ENCODE results near the gene PNMA8C. TPM values are rescaled to one million over a fixed set of nuclear protein-coding genes. Genes with fewer than 3 reads are reported as not detected.
A peak's percentile ranks its signal among the peaks of the same experiment; 100 is the strongest.
"Not testable (repeated sequence)": the region's sequence is repeated elsewhere in the genome, so short reads cannot be mapped to it uniquely, and the experiment has no call there.

Gene PNMA8C
- polyA plus RNA-seq, 2 of the 4 experiments (the other 2 are of a cell fraction): 0.01 TPM; not detected in 1

DNA sequence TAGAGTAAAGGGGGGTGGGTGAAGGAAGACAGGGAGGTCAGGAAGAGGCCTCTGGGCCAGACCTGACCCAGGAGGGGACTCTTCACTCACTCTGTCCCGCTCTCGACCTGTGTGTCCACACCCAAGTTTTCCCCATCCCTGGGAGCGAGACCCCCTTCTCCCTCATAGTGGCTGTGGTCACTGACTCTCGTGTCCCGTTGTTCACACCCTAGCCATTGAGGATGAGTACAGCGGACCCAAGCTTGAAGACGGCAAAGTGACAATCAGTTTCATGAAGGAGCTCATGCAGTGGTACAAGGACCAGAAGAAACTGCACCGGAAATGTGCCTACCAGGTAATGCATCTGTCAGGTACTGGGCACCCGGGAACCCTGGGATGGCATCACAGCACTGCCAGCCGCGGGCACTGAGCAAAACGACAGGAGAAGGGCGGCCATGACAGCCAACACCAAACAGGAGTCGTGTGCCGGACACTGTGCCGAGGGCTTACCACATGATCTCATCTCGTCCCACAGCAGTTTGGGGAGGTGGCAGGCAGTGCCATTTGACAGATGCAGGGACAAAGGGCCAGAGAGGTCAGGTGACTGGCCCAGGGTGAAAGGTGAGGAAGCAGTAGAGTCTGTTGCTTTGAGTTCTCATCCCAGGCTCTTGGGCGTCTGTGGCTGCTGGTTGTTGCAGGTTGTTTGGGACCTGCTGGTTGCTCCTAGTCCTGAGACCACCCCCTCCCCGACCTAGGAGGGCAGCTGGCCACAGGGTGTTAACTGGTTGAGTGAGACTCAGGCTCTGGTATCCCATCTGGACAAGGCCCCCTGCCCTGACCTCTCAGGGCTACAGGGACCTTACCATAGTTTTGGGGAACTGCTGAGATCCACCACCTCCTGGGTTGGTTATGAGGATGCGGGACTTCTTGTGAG, 52.2 kb downstream of the PNMA8C start (continued):
- TF ChIP-seq JUN (IDR thresholded peaks at IDR 0.05): no peak
- TF ChIP-seq, protein P1, sequence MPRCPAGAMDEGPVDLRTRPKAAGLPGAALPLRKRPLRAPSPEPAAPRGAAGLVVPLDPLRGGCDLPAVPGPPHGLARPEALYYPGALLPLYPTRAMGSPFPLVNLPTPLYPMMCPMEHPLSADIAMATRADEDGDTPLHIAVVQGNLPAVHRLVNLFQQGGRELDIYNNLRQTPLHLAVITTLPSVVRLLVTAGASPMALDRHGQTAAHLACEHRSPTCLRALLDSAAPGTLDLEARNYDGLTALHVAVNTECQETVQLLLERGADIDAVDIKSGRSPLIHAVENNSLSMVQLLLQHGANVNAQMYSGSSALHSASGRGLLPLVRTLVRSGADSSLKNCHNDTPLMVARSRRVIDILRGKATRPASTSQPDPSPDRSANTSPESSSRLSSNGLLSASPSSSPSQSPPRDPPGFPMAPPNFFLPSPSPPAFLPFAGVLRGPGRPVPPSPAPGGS (IDR thresholded peaks at IDR 0.05): no peak
- no peak for TF ChIP-seq SMC3 (IDR thresholded peaks at IDR 0.05)
- no peak for TF ChIP-seq HEYL (CRISPR knock-in tag; IDR thresholded peaks at IDR 0.05)
- TF ChIP-seq PHF8 (IDR thresholded peaks at IDR 0.05; ENCODE audit: borderline replicate concordance, low read depth): no peak

DNA sequence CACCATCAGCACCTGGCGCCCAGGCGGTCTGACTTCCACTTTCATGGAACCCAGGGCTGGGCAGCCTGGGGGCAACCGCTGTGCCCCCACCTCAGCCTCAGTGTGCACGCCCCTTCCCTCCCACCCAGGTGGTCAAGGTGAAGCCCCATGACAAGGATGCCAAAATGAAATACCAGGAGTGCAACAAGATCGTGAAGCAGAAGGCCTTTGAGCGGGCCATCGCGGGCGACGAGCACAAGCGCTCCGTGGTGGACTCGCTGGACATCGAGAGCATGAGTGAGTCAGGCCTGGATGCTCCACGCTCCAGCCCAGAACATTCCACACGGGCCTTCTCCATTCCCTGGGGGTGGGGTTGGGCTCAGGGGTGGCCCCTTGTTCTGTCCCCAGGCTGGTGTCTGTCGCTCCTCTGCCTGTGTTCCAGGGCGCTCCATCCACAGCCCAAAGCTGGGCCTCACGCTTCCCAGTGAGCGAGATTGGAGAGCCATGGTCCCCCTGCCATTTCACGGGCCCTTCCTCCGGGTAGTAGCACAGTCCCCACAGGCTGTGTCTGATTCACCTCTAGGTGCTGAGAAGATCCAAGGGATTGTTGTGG, 53.2 kb downstream of the PNMA8C start:
- 94% methylated on average over 22 of the region's 22 CpGs for WGBS (ENCODE audit: missing lambda C conversion rate)
- H3K9me3 ChIP-seq; ATAC-seq; H3K4me2 ChIP-seq; FAIRE-seq; DNase-seq (ENCODE audit: low read depth in 1 of 2, low spot score in 1 of 2); H3K4me3 ChIP-seq; POLR2A ChIA-PET: not testable (repeated sequence)
- peak overlapping the region in 1 of 2 experiments; percentile 90; a peak in 2 of 6 replicates for H3K27ac ChIP-seq
- CTCF ChIA-PET: interaction anchor here (1.2 to 30.8 kb wide), 4 partner anchors 11 to 113 kb away, joined by 4 to 501 read pairs (median 68); no protein-coding TSS in a partner anchor
- peaks cover 49% of the 10 kb centered on the region for H3K4me1 ChIP-seq

Other genes with a start within 250 kb of the PNMA8C start
- 0.70 and 0.88 TPM in 2 replicates for gene IGFL1, start 199.2 kb downstream of the PNMA8C start, polyA plus RNA-seq (2011; rRNA removed)
- gene IGFL1, start 199.2 kb downstream of the PNMA8C start, polyA plus RNA-seq (2017; fragmentation: RNase III; extraction: RNeasy Plus Mini Kit Qiagen cat#74134 plus additional on column Dnase treatment): 1.0 to 1.9 TPM (median 1.1 TPM) in 3 replicates
- gene HIF3A, start 131.9 kb downstream of the PNMA8C start, polyA plus RNA-seq (2011; rRNA removed): not detected in 2 replicates
- not detected in 3 replicates for gene HIF3A, start 131.9 kb downstream of the PNMA8C start, polyA plus RNA-seq (2017; fragmentation: RNase III; extraction: RNeasy Plus Mini Kit Qiagen cat#74134 plus additional on column Dnase treatment)
- 107 and 126 TPM in 2 replicates for gene PPP5C, start 81.8 kb downstream of the PNMA8C start, polyA plus RNA-seq (2011; rRNA removed)
- gene PPP5C, start 81.8 kb downstream of the PNMA8C start, polyA plus RNA-seq (2017; fragmentation: RNase III; extraction: RNeasy Plus Mini Kit Qiagen cat#74134 plus additional on column Dnase treatment): 93.5 to 99.8 TPM (median 94.2 TPM) in 3 replicates
- 0.04 TPM in 1 of 2 replicates, not detected in the other for gene CCDC8, start 15.4 kb downstream of the PNMA8C start, polyA plus RNA-seq (2011; rRNA removed)
- 0.03 to 0.08 TPM in 2 of 3 replicates, not detected in the other for gene CCDC8, start 15.4 kb downstream of the PNMA8C start, polyA plus RNA-seq (2017; fragmentation: RNase III; extraction: RNeasy Plus Mini Kit Qiagen cat#74134 plus additional on column Dnase treatment)
- 11.2 and 14.1 TPM in 2 replicates for gene PNMA8A, start 42.6 kb upstream of the PNMA8C start, polyA plus RNA-seq (2011; rRNA removed)
- 14.9 to 17.2 TPM (median 15.4 TPM) in 3 replicates for gene PNMA8A, start 42.6 kb upstream of the PNMA8C start, polyA plus RNA-seq (2017; fragmentation: RNase III; extraction: RNeasy Plus Mini Kit Qiagen cat#74134 plus additional on column Dnase treatment)
- gene PNMA8B, start 66.9 kb upstream of the PNMA8C start, polyA plus RNA-seq (2011; rRNA removed): not detected in 2 replicates
- not detected in 3 replicates for gene PNMA8B, start 66.9 kb upstream of the PNMA8C start, polyA plus RNA-seq (2017; fragmentation: RNase III; extraction: RNeasy Plus Mini Kit Qiagen cat#74134 plus additional on column Dnase treatment)
- 321 and 548 TPM in 2 replicates for gene CALM3, start 172.4 kb upstream of the PNMA8C start, polyA plus RNA-seq (2011; rRNA removed)
- 303 to 327 TPM (median 313 TPM) in 3 replicates for gene CALM3, start 172.4 kb upstream of the PNMA8C start, polyA plus RNA-seq (2017; fragmentation: RNase III; extraction: RNeasy Plus Mini Kit Qiagen cat#74134 plus additional on column Dnase treatment)
- 0.06 TPM in 1 of 2 replicates, not detected in the other for gene PTGIR, start 196.2 kb upstream of the PNMA8C start, polyA plus RNA-seq (2011; rRNA removed)
- gene PTGIR, start 196.2 kb upstream of the PNMA8C start, polyA plus RNA-seq (2017; fragmentation: RNase III; extraction: RNeasy Plus Mini Kit Qiagen cat#74134 plus additional on column Dnase treatment): 0.07 TPM in 1 of 3 replicates, not detected in the others
- not detected in 2 replicates for gene GNG8, start 207.3 kb upstream of the PNMA8C start, polyA plus RNA-seq (2011; rRNA removed)
- gene GNG8, start 207.3 kb upstream of the PNMA8C start, polyA plus RNA-seq (2017; fragmentation: RNase III; extraction: RNeasy Plus Mini Kit Qiagen cat#74134 plus additional on column Dnase treatment): not detected in 3 replicates
- gene DACT3, start 232.2 kb upstream of the PNMA8C start, polyA plus RNA-seq (2011; rRNA removed): 0.13 and 0.36 TPM in 2 replicates
- gene DACT3, start 232.2 kb upstream of the PNMA8C start, polyA plus RNA-seq (2017; fragmentation: RNase III; extraction: RNeasy Plus Mini Kit Qiagen cat#74134 plus additional on column Dnase treatment): 0.14 to 0.33 TPM (median 0.32 TPM) in 3 replicates